Measurements from ENCODE around the gene CCDC154. TPM values are rescaled to one million over a fixed set of nuclear protein-coding genes. Genes with fewer than 3 reads are reported as not detected.

CCDC154 gene
- total and polyA plus RNA-seq, 4 donors: 0.63 to 4.5 (median 1.4) TPM

DNA sequence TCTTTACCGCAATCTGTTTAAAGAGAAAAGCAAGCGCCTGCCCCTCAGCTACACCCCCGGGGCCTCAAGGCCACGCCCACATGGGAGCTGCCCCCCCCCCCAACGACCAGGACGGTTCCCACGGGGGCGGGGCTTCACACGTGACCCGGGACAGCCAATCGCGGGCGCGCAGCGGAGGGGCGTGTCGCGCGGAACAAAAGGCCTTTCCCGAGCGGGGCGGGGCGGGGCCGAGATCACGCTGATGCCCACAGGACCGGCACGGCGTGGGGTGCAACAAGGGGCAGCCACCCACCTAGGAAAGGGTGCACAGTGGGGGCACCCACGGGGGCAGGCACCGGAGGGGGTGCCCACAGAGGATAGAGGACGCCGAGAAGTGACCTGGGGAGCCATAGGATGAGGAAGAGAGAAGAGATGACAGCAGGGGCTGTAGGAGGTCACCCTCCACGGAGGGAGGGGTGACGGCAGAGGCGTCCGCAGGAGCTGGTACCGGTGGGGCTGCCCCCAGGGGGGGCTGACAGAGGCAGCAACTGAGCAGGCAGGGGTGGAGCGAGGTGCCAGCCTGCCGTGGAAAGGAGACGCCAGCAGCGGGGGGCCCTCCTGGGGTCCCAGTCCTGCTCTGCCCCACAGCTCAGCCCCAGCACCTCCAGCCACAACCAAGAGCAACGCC lies 36.1 kb downstream of the CCDC154 start:
- H3K27me3 ChIP-seq (ENCODE audit: control insufficient read depth in 3 of 3, insufficient read depth in 3 of 3, low read length in 2 of 3): no peaks in the 10 kb centered on the region
- DNase-seq (peak; percentile 93 to 95 (median 94)), ATAC-seq (ENCODE audit: insufficient read depth, low FRiP score) (peak; percentile 92)
- H3K27ac ChIP-seq (ENCODE audit: low read depth in 1 of 2, low read length in 1 of 2): peak overlapping the region; percentile 17 to 21
- no peak overlapping the region for H3K4me3 ChIP-seq
- peaks cover 0 to 9% (median 2%) of the 10 kb centered on the region in 5 donors for H3K4me1 ChIP-seq (ENCODE audit: control insufficient read depth in 5 of 5, insufficient read depth in 5 of 5, low read length in 5 of 5)
- no peaks in the 10 kb centered on the region for H3K9me3 ChIP-seq (ENCODE audit: control insufficient read depth in 4 of 4, insufficient read depth in 3 of 4, low read length in 3 of 4)
- WGBS, 2 donors: 5% methylated on average over 41 to 42 of the region's 42 CpGs
- H3K36me3 ChIP-seq (ENCODE audit: control insufficient read depth in 4 of 4, insufficient read depth in 4 of 4, low read length in 4 of 4): peaks cover 0 to 19% (median 9%) of the 10 kb centered on the region in 4 donors
- no peak overlapping the region for H3K9ac ChIP-seq (ENCODE audit: insufficient read depth in 1 of 2, low read length in 2 of 2)
- TF ChIP-seq, protein P1, sequence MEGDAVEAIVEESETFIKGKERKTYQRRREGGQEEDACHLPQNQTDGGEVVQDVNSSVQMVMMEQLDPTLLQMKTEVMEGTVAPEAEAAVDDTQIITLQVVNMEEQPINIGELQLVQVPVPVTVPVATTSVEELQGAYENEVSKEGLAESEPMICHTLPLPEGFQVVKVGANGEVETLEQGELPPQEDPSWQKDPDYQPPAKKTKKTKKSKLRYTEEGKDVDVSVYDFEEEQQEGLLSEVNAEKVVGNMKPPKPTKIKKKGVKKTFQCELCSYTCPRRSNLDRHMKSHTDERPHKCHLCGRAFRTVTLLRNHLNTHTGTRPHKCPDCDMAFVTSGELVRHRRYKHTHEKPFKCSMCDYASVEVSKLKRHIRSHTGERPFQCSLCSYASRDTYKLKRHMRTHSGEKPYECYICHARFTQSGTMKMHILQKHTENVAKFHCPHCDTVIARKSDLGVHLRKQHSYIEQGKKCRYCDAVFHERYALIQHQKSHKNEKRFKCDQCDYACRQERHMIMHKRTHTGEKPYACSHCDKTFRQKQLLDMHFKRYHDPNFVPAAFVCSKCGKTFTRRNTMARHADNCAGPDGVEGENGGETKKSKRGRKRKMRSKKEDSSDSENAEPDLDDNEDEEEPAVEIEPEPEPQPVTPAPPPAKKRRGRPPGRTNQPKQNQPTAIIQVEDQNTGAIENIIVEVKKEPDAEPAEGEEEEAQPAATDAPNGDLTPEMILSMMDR (IDR thresholded peaks at IDR 0.05; ENCODE audit: control extremely low read depth, extremely low read depth): no peak

- no peak for ATAC-seq (ENCODE audit: insufficient read depth, low FRiP score)
- Histone ChIP-seq H3K9me3 (ENCODE audit: control insufficient read depth in 4 of 4, insufficient read depth in 3 of 4, low read length in 3 of 4) (no peaks in the 10 kb centered on the region), H3K4me3 (no peak overlapping the region), H3K27me3 (ENCODE audit: control insufficient read depth in 3 of 3, insufficient read depth in 3 of 3, low read length in 2 of 3) (no peaks in the 10 kb centered on the region), H3K27ac (ENCODE audit: low read depth in 1 of 2, low read length in 1 of 2) (peak overlapping the region in 1 of 2 donors; percentile 41), H3K9ac (ENCODE audit: insufficient read depth in 1 of 2, low read length in 2 of 2) (no peak overlapping the region), H3K36me3 (ENCODE audit: control insufficient read depth in 4 of 4, insufficient read depth in 4 of 4, low read length in 4 of 4) (peaks cover 0 to 18% (median 11%) of the 10 kb centered on the region in 4 donors), H3K4me1 (ENCODE audit: control insufficient read depth in 5 of 5, insufficient read depth in 5 of 5, low read length in 5 of 5) (peaks cover 0 to 9% (median 0%) of the 10 kb centered on the region in 5 donors)
- TF ChIP-seq, protein P1 (IDR thresholded peaks at IDR 0.05; ENCODE audit: control extremely low read depth, extremely low read depth): no peak
- DNase-seq: peak in 1 of 3 donors; percentile 20
- WGBS, 2 donors: 36 to 42% methylated on average over 11 of the region's 11 CpGs
Observed at GRCh38 chr16:1407753-1408152, 36.6 kb downstream of the CCDC154 start.

GRCh38 chr16:1403733-1404132 lies 40.6 kb downstream of the CCDC154 start:
- Histone ChIP-seq H3K27ac (ENCODE audit: low read depth in 1 of 2, low read length in 1 of 2) (no peak overlapping the region), H3K9ac (ENCODE audit: insufficient read depth in 1 of 2, low read length in 2 of 2) (no peak overlapping the region), H3K4me3 (no peak overlapping the region), H3K27me3 (ENCODE audit: control insufficient read depth in 3 of 3, insufficient read depth in 3 of 3, low read length in 2 of 3) (no peaks in the 10 kb centered on the region), H3K36me3 (ENCODE audit: control insufficient read depth in 4 of 4, insufficient read depth in 4 of 4, low read length in 4 of 4) (peaks cover 0 to 42% (median 18%) of the 10 kb centered on the region in 4 donors), H3K9me3 (ENCODE audit: control insufficient read depth in 4 of 4, insufficient read depth in 3 of 4, low read length in 3 of 4) (no peaks in the 10 kb centered on the region), H3K4me1 (ENCODE audit: control insufficient read depth in 5 of 5, insufficient read depth in 5 of 5, low read length in 5 of 5) (peaks cover 0 to 9% (median 0%) of the 10 kb centered on the region in 5 donors)
- TF ChIP-seq, protein P1 (IDR thresholded peaks at IDR 0.05; ENCODE audit: control extremely low read depth, extremely low read depth): no peak
- no peak for ATAC-seq (ENCODE audit: insufficient read depth, low FRiP score)
- WGBS, 2 donors: 91 to 97% methylated on average over 14 of the region's 14 CpGs
- no peak for DNase-seq

Data from lung (tissue), 12 donors.